HG03025 (cell line): ENCODE measurements around the gene UBR1.
"Not testable (repeated sequence)": the region's sequence is repeated elsewhere in the genome, so short reads cannot be mapped to it uniquely, and the experiment has no call there.

Experiments
- ATAC-seq: cut with Tn5 transposase; IDR thresholded peaks from one replicate; pipeline ENCODE4 v1.9.1; 2021; ENCODE audit warnings: mild to moderate bottlenecking, moderate library complexity; ENCODE audit not compliant: unreplicated experiment, low FRiP score

Gene UBR1

DNA sequence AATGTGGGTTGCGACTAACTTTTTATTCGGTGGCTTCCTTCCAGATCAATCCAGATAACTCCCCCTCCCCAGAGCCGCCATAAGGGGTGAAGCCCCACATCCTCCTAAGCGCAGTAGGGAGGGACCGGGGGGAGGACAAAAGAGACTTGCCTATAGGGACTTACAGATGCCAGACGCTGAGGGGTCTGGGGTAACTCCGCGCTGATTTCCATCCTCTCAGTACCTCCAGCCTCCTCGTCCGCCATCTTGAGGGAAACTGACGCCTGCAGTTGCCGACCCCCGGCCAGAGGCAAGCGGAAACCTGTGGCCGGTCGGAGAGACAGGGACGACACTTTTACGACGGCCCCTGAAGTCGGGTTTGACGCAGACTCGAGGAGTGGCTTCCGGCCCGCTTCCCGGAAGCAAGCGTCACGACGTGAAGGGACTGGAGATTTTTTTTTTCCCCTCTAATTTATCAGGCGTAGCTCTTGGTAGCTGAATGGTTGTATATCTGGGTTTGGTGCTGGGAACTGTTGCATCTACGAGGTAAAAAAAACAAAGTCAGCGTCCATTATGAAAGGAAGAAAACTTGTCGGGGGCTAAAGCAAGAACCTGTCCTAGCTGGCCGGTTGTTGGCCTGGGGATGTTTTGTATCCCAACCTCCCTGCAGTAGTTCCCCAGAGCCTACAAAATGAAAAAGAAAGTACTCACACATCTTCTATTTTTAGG is at the start of gene UBR1:
UBR1 (minus strand) TSS at position 261 of the 708 bp plus-strand sequence; CDS start at position 245, 16 bp downstream.
- peak; percentile 70 for ATAC-seq

DNA sequence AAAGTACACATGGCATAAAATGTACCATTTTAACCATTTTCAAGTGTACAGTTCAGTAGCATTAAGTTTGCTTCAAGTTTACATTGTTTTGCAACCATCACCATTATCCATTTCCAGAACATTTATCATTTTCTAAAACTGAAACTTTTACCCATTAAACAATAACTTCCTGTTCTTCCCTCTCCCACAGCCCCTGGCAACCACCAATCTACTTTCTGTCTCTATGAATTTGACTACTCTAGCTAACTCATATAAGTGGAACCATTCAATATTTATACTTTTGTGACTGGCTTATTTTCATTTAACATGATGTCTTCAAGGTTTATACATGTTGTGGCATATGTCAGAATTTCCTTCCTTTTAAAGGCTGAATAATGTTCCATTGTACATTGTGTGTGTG is 47.4 kb upstream of the UBR1 start:
- ATAC-seq, result no peak

GRCh38 chr15:43151688-43152087 is 45.9 kb upstream of the UBR1 start:
- no peak for ATAC-seq

- ATAC-seq, result no peak
These were observed 44.5 kb upstream of the UBR1 start for GRCh38 chr15:43150191-43150929.

DNA sequence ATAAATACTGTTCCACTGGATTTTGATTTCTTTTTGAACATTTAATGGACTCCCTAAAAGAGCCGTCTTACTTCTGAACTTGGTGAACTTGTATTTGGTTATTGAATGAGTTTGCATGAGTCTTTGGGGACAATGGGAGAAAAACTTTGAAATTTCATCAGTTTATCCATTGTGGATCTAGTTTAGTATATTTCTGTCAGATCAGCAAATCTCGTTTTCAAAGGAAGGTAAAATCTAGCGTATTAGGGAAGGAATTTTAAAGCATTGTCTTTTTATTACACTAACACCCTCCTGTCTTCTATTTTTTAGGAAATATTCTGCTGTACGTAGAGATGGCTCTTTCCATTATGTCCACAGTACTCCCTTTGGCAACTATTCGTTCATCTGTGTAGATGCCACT is 40.3 kb upstream of the UBR1 start:
- ATAC-seq, result no peak

- no peak for ATAC-seq
These were observed 38.7 kb upstream of the UBR1 start for GRCh38 chr15:43144512-43144911.

- no peak for ATAC-seq
These were observed 37.5 kb upstream of the UBR1 start for GRCh38 chr15:43143203-43143941.

DNA sequence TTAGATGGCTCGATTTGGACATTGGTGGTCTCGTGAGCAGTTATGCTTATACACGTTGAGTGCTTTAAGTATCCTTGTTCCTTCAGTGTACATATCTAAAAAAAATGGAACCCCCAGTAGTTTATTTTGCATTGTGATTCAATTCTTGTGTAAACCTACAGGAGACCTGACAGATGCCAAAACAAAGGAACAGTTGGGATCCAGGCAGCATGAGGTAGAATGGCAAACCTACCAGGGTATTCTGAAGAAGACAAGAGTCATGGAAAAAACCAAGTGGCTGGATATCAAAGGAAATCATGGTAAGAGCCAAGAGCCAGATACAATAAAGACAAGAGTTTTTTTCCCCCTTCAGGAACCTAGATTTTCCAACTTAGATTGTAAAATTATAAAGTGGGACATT is 29.5 kb upstream of the UBR1 start:
- ATAC-seq, result no peak

- peak; percentile 6 for ATAC-seq
These were observed 28.4 kb upstream of the UBR1 start for GRCh38 chr15:43134157-43134635.

- peak; percentile 77 for ATAC-seq
These were observed 27.8 kb upstream of the UBR1 start, which contains the start of gene TMEM62 for GRCh38 chr15:43133430-43134156. TSS of gene TMEM62 (plus strand) at chr15:43133586. CDS start at chr15:43133803, 217 bp downstream.

DNA sequence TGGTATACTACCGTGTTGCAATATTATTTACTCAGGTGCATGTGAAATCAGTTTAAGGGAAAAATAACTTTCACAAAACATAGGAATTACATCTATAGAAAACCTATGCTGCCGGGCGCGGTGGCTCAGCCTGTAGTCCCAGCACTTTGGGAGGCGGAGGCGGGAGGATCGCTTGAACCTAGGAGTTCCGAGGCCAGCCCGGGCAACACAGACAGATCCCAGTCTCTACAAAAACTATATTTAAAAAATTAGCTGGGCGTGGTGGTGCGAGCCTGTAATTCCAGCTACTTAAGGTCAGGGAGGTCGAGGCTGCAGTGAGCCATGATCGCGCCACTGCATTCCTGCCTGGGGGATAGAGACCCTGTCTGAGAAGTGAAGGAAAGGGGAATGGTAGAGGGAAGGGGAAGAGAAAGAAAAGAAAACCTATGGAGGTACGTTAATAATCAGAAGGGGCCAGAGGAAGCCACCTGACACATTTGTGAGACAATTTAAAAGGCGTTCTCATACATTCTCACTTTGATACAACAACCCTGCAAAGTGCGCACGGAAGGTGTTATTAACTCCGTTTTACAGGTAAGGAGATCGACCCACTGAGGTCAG is 27.1 kb upstream of the UBR1 start:
- ATAC-seq, result no peak

- no peak for ATAC-seq
These were observed 23.1 kb upstream of the UBR1 start for GRCh38 chr15:43128980-43129335.

- ATAC-seq, result not testable (repeated sequence)
These were observed 22.5 kb upstream of the UBR1 start for GRCh38 chr15:43128174-43128979.

DNA sequence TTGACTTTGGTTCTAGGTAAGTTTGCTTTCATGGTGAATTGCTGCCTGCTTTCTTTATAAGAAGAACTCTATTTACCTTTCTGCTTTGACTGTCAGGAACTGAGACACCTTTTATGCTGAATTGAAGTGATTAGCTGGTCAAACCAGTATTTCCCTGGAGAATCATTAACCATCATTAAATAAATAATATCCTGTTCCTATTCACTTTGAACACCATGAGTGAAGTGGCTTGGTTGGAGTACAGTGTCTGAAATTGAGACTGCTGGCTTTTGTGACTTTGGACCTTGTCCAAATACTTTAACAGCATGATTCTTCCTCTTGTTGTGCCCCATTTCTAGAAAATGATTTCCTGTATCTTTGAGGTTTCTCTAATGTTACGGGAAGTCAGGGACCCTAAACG is 21.9 kb upstream of the UBR1 start:
- ATAC-seq, result no peak

DNA sequence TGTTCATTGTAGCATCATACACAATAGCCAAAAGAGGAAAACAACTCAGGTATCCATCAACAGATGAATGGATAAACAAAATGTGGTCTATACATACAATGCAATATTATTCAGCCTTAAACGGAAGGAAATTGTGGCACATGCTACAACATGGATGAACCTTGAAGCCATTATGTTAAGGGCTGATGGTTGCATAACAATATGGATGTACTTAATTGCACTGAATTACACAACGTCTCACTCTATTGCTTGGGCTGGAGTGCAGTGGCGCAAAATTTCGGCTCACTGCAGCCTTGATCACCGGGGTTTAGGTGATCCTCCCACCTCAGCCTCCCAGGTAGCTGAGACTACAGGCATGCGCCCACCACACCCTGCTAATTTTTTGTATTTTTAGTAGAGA is 20.5 kb upstream of the UBR1 start:
- no peak for ATAC-seq

DNA sequence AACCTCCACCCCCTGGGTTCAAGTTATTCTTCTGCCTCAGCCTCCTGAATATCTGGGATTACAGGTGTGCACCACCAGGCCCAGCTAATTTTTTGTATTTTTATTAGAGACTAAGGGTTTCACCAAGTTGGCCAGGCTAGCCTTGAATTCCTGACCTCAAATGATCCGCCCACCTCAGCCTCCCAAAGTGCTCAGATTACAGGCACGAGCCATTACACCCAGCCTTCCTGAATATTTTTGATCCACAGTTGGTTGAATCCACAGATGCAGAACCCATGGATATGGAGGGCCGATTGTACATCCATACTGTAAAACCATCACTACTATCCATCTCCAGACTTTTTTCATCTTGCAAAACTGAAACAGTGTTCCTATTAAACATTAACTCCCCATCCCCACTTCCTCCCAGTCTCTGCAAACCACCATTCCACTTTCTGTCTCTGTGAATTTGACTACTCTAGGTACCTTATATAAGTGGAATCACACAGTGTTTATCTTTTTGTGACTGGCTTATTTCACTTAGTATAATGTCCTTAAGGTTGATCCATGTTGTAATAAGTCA is 19.3 kb upstream of the UBR1 start:
- ATAC-seq, result no peak

DNA sequence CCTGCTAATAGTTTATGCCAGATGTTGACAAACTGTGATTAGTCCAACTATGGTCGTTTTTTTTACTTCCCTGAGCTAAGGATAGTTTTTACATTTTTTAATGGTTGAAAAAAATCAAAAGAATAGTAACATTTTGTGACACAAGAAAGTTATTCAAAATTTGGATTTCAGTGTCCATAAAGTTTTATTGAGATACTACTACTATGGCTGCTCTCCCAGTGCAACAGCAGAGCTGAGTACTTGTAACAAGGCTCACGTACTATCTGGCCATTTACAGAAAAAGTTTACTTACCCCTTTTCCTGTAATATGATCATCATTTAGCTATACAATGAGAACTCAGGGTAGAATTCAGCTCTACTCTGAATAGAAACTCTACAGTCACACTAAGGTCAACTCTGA is 16.0 kb upstream of the UBR1 start:
- no peak for ATAC-seq

DNA sequence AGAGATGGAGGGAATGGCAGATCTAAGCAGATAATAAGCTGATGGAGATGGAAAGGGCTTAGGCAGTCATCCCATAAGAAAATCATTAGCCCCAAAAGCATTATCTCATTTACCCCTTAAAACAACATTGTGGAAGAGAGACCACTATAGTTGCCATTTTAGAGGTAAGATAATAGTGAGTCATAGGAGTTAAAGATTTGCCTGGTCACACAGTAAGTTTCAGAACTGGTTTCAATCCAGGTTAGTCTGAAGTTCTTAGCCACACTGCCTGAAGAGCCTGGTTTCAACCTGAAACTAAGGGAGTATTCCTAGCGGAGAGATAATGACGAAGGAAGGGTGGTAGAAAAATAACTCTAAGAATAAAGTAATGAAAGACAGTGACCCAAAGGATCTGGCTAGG is 13.0 kb upstream of the UBR1 start:
- no peak for ATAC-seq

GRCh38 chr15:43118286-43118685 is 12.4 kb upstream of the UBR1 start:
- ATAC-seq, result no peak
